ENCODE results near the gene CIRBP. TPM values are rescaled to one million over a fixed set of nuclear protein-coding genes. Genes with fewer than 3 reads are reported as not detected.

CIRBP gene
- total RNA-seq, 1 experiment from 2014 or later, result 66.6 TPM

GRCh38 chr19:1260749-1261537 lies 8.2 kb upstream of the CIRBP start:
- no TSS peak for BruUV-seq (replicated peaks)
- TF ChIP-seq TCF7L2 (IDR thresholded peaks at IDR 0.05; ENCODE audit: low read depth, low read length) (no peak), SIN3A (IDR thresholded peaks at IDR 0.05; ENCODE audit: borderline replicate concordance, insufficient read depth, low read depth, low read length) (no peak), POLR2AphosphoS5 (IDR thresholded peaks at IDR 0.05; ENCODE audit: low read depth, low read length) (no peak)
- TF ChIP-seq, protein P1, sequence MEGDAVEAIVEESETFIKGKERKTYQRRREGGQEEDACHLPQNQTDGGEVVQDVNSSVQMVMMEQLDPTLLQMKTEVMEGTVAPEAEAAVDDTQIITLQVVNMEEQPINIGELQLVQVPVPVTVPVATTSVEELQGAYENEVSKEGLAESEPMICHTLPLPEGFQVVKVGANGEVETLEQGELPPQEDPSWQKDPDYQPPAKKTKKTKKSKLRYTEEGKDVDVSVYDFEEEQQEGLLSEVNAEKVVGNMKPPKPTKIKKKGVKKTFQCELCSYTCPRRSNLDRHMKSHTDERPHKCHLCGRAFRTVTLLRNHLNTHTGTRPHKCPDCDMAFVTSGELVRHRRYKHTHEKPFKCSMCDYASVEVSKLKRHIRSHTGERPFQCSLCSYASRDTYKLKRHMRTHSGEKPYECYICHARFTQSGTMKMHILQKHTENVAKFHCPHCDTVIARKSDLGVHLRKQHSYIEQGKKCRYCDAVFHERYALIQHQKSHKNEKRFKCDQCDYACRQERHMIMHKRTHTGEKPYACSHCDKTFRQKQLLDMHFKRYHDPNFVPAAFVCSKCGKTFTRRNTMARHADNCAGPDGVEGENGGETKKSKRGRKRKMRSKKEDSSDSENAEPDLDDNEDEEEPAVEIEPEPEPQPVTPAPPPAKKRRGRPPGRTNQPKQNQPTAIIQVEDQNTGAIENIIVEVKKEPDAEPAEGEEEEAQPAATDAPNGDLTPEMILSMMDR (IDR thresholded peaks at IDR 0.05), result no peak
- TF ChIP-seq, protein P2, sequence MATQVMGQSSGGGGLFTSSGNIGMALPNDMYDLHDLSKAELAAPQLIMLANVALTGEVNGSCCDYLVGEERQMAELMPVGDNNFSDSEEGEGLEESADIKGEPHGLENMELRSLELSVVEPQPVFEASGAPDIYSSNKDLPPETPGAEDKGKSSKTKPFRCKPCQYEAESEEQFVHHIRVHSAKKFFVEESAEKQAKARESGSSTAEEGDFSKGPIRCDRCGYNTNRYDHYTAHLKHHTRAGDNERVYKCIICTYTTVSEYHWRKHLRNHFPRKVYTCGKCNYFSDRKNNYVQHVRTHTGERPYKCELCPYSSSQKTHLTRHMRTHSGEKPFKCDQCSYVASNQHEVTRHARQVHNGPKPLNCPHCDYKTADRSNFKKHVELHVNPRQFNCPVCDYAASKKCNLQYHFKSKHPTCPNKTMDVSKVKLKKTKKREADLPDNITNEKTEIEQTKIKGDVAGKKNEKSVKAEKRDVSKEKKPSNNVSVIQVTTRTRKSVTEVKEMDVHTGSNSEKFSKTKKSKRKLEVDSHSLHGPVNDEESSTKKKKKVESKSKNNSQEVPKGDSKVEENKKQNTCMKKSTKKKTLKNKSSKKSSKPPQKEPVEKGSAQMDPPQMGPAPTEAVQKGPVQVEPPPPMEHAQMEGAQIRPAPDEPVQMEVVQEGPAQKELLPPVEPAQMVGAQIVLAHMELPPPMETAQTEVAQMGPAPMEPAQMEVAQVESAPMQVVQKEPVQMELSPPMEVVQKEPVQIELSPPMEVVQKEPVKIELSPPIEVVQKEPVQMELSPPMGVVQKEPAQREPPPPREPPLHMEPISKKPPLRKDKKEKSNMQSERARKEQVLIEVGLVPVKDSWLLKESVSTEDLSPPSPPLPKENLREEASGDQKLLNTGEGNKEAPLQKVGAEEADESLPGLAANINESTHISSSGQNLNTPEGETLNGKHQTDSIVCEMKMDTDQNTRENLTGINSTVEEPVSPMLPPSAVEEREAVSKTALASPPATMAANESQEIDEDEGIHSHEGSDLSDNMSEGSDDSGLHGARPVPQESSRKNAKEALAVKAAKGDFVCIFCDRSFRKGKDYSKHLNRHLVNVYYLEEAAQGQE (IDR thresholded peaks at IDR 0.05; ENCODE audit: insufficient read depth in 1 of 2, low read depth in 2 of 2, low read length in 1 of 2), result no peak
- POLR2A ChIA-PET, result interaction anchor here (0.6 kb wide), 2 partner anchors 31 to 194 kb away, joined by 3 to 13 read pairs; no protein-coding TSS in a partner anchor
- in situ Hi-C loops (cut with HindIII; ENCODE audit: low pct_unique_long_range_greater_than_20kb, low sequenced_read_pairs), result no loop called here
- CTCF ChIA-PET, result interaction anchor here (1.3 kb wide), 1 partner anchor 16 kb away, joined by 4 read pairs; no protein-coding TSS in a partner anchor
- DNase-seq (ENCODE audit: low read depth, low spot score) (no peak), ATAC-seq (peak; percentile 66)
- H3K36me3 ChIP-seq (ENCODE audit: control insufficient read depth, insufficient read depth, low read length), result no peaks in the 10 kb centered on the region; the same call in 1 of the 2 replicates
- H3K27me3 ChIP-seq (ENCODE audit: control insufficient read depth, insufficient read depth, low read length), result no peaks in the 10 kb centered on the region
- H3K4me1 ChIP-seq (ENCODE audit: control insufficient read depth, insufficient read depth, low read length), result peaks cover 67% of the 10 kb centered on the region
- H3K27ac ChIP-seq (ENCODE audit: low read length), result peak overlapping the region; percentile 95
- intact Hi-C loops (cut with micrococcal nuclease; ENCODE audit: unreplicated experiment), result no loop called here
- no peaks in the 10 kb centered on the region for H3K9me3 ChIP-seq (ENCODE audit: control insufficient read depth, insufficient read depth, low read depth, low read length)
- peak overlapping the region; percentile 60 to 70 for H3K4me3 ChIP-seq (ENCODE audit: low read depth in 2 of 2, low read length in 2 of 2)

- peak overlapping the region; percentile 60 to 70 for H3K4me3 ChIP-seq (ENCODE audit: low read depth in 2 of 2, low read length in 2 of 2)
- peak overlapping the region; percentile 95 for H3K27ac ChIP-seq (ENCODE audit: low read length)
- in situ Hi-C loops (cut with HindIII; ENCODE audit: low pct_unique_long_range_greater_than_20kb, low sequenced_read_pairs), result no loop called here
- ChIA-PET POLR2A (no interaction called here), CTCF (interaction anchor here (1.3 kb wide), 1 partner anchor 17 kb away, joined by 4 read pairs; no protein-coding TSS in a partner anchor)
- H3K36me3 ChIP-seq (ENCODE audit: control insufficient read depth, insufficient read depth, low read length), result no peaks in the 10 kb centered on the region; the same call in 1 of the 2 replicates
- DNase-seq (ENCODE audit: low read depth, low spot score) (no peak), ATAC-seq (no peak)
- BruUV-seq (replicated peaks), result no TSS peak
- intact Hi-C loops (cut with micrococcal nuclease; ENCODE audit: unreplicated experiment), result no loop called here
- H3K9me3 ChIP-seq (ENCODE audit: control insufficient read depth, insufficient read depth, low read depth, low read length), result no peaks in the 10 kb centered on the region
- no peak for TF ChIP-seq POLR2AphosphoS5 (IDR thresholded peaks at IDR 0.05; ENCODE audit: low read depth, low read length)
- TF ChIP-seq, protein P1 (IDR thresholded peaks at IDR 0.05), result no peak
- TF ChIP-seq, protein P2 (IDR thresholded peaks at IDR 0.05; ENCODE audit: insufficient read depth in 1 of 2, low read depth in 2 of 2, low read length in 1 of 2), result no peak
- TF ChIP-seq TCF7L2 (IDR thresholded peaks at IDR 0.05; ENCODE audit: low read depth, low read length), result no peak
- TF ChIP-seq SIN3A (IDR thresholded peaks at IDR 0.05; ENCODE audit: borderline replicate concordance, insufficient read depth, low read depth, low read length), result no peak
- peaks cover 66% of the 10 kb centered on the region for H3K4me1 ChIP-seq (ENCODE audit: control insufficient read depth, insufficient read depth, low read length)
- H3K27me3 ChIP-seq (ENCODE audit: control insufficient read depth, insufficient read depth, low read length), result no peaks in the 10 kb centered on the region
These were observed 7.7 kb upstream of the CIRBP start for GRCh38 chr19:1261538-1261797.

All from Panc1 (cell line).